Measurements from ENCODE around the gene SLC5A4.

DNA sequence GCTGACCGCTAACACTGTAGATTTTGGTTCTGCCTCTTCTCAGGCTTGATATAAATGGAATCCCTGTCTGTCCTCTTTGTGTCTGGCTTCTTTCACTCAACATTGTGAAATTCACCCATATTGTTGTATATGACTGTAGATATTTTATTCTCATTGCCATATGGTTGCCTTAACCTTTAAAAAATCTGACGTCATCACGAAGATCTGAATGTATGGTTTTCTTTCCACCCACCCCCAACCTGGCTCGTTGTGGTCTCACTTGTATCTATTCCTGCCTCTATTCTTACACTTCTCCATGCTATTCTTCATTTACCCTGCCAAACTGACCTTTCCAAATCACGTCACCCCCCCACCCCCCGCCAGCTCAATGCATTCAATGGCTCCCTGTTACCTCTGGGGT, 74.1 kb downstream of the SLC5A4 start:
- TF ChIP-seq, protein P1, sequence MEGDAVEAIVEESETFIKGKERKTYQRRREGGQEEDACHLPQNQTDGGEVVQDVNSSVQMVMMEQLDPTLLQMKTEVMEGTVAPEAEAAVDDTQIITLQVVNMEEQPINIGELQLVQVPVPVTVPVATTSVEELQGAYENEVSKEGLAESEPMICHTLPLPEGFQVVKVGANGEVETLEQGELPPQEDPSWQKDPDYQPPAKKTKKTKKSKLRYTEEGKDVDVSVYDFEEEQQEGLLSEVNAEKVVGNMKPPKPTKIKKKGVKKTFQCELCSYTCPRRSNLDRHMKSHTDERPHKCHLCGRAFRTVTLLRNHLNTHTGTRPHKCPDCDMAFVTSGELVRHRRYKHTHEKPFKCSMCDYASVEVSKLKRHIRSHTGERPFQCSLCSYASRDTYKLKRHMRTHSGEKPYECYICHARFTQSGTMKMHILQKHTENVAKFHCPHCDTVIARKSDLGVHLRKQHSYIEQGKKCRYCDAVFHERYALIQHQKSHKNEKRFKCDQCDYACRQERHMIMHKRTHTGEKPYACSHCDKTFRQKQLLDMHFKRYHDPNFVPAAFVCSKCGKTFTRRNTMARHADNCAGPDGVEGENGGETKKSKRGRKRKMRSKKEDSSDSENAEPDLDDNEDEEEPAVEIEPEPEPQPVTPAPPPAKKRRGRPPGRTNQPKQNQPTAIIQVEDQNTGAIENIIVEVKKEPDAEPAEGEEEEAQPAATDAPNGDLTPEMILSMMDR (IDR thresholded peaks at IDR 0.05) = no peak
- TF ChIP-seq POLR2A (IDR thresholded peaks at IDR 0.05) (no peak), POLR2AphosphoS5 (IDR thresholded peaks at IDR 0.05) (no peak)
